RWPE2 (cell line): ENCODE measurements around the gene KIF16B.
A peak's percentile ranks its signal among the peaks of the same experiment; 100 is the strongest.
"Not testable (repeated sequence)": the region's sequence is repeated elsewhere in the genome, so short reads cannot be mapped to it uniquely, and the experiment has no call there.

Source experiments
- ATAC-seq: fragments of 200-7000 bp; cut with Tn5 transposase; 3 replicates; pipeline ENCODE4 v1.9.1; 2021; ENCODE audit warnings: low read depth
- DNase-seq: peaks from one replicate; pipeline ENCODE4 v3.0.0-alpha.2; 2020; ENCODE audit warnings: low spot score
- H3K27ac ChIP-seq: fragments of 450-650 bp; 2 replicates; pipeline ENCODE4 v1.5.1; 2017; ENCODE audit warnings: mild to moderate bottlenecking; ENCODE audit not compliant: poor library complexity, severe bottlenecking
- H3K27me3 ChIP-seq: fragments of 250-450 bp; sonication (Bioruptor Pico); 2 replicates; pipeline ENCODE4 v1.5.1; 2021; ENCODE audit warnings: mild to moderate bottlenecking, moderate library complexity; ENCODE audit not compliant: insufficient read depth, poor library complexity, severe bottlenecking
- H3K36me3 ChIP-seq: fragments of 250-450 bp; sonication (Bioruptor Pico); 2 replicates; pipeline ENCODE4 v1.5.1; 2020; ENCODE audit warnings: low read depth, mild to moderate bottlenecking, moderate library complexity
- H3K4me1 ChIP-seq: fragments of 250-450 bp; sonication (Bioruptor Pico); 2 replicates; pipeline ENCODE4 v1.5.1; 2021; ENCODE audit warnings: mild to moderate bottlenecking, moderate library complexity; ENCODE audit not compliant: insufficient read depth, poor library complexity, severe bottlenecking
- H3K4me3 ChIP-seq: fragments of 250-450 bp; sonication (Bioruptor Pico); 2 replicates; pipeline ENCODE4 v1.5.1; 2021; ENCODE audit warnings: mild to moderate bottlenecking, moderate library complexity; ENCODE audit not compliant: severe bottlenecking
- H3K9me3 ChIP-seq: fragments of 250-450 bp; sonication (Bioruptor Pico); 2 replicates; pipeline ENCODE4 v1.5.1; 2021; ENCODE audit warnings: mild to moderate bottlenecking, moderate library complexity; ENCODE audit not compliant: severe bottlenecking
- CTCF ChIP-seq: fragments of 450-650 bp; IDR thresholded peaks from one replicate; pipeline ENCODE4 v1.5.1; 2017; ENCODE audit warnings: mild to moderate bottlenecking, moderate library complexity; ENCODE audit not compliant: poor library complexity, severe bottlenecking

The KIF16B gene

GRCh38 chr20:16261733-16262273, 311.4 kb downstream of the KIF16B start:
- Histone ChIP-seq H3K4me3 (no peak overlapping the region), H3K27ac (no peak overlapping the region), H3K36me3 (no peaks in the 10 kb centered on the region), H3K9me3 (no peaks in the 10 kb centered on the region), H3K4me1 (no peaks in the 10 kb centered on the region), H3K27me3 (no peaks in the 10 kb centered on the region)
- ATAC-seq (no peak), DNase-seq (no peak)
- no peak for TF ChIP-seq CTCF

- Histone ChIP-seq H3K27me3 (no peaks in the 10 kb centered on the region), H3K4me1 (no peaks in the 10 kb centered on the region), H3K27ac (no peak overlapping the region), H3K36me3 (no peaks in the 10 kb centered on the region), H3K9me3 (no peaks in the 10 kb centered on the region), H3K4me3 (no peak overlapping the region)
- TF ChIP-seq CTCF, result no peak
- no peak for DNase-seq
- ATAC-seq, result peak; percentile 62
Measured at GRCh38 chr20:16260911-16261310, 312.3 kb downstream of the KIF16B start.

GRCh38 chr20:16260133-16260532, 313.1 kb downstream of the KIF16B start:
- not testable (repeated sequence) for H3K4me1 ChIP-seq, DNase-seq, H3K27me3 ChIP-seq, H3K9me3 ChIP-seq, H3K36me3 ChIP-seq, ATAC-seq, H3K4me3 ChIP-seq, H3K27ac ChIP-seq

GRCh38 chr20:16258766-16259165, 314.5 kb downstream of the KIF16B start:
- Histone ChIP-seq H3K4me3 (no peak overlapping the region), H3K27me3 (no peaks in the 10 kb centered on the region), H3K36me3 (no peaks in the 10 kb centered on the region), H3K4me1 (no peaks in the 10 kb centered on the region), H3K27ac (no peak overlapping the region), H3K9me3 (no peaks in the 10 kb centered on the region)
- no peak for DNase-seq
- no peak for ATAC-seq
- no peak for TF ChIP-seq CTCF

- Histone ChIP-seq H3K27me3 (no peaks in the 10 kb centered on the region), H3K9me3 (no peaks in the 10 kb centered on the region), H3K4me1 (no peaks in the 10 kb centered on the region), H3K27ac (no peak overlapping the region), H3K4me3 (no peak overlapping the region), H3K36me3 (no peaks in the 10 kb centered on the region)
- no peak for TF ChIP-seq CTCF
- no peak for ATAC-seq
- no peak for DNase-seq
Measured at GRCh38 chr20:16257813-16258430, 315.3 kb downstream of the KIF16B start.
